GM21515 (cell line): ENCODE measurements around the gene ERLEC1.
"Not testable (repeated sequence)": the region's sequence is repeated elsewhere in the genome, so short reads cannot be mapped to it uniquely, and the experiment has no call there.

ENCODE experiments used
- ATAC-seq: cut with Tn5 transposase; IDR thresholded peaks from one replicate; pipeline ENCODE4 v1.9.1; 2021; ENCODE audit not compliant: unreplicated experiment

ERLEC1 gene

GRCh38 chr2:53780056-53780455 lies 6.8 kb upstream of the ERLEC1 start:
- ATAC-seq: no peak

- ATAC-seq: no peak
These were observed 4.2 kb upstream of the ERLEC1 start for GRCh38 chr2:53782676-53783075.

GRCh38 chr2:53784436-53784835 lies 2.4 kb upstream of the ERLEC1 start:
- no peak for ATAC-seq

DNA sequence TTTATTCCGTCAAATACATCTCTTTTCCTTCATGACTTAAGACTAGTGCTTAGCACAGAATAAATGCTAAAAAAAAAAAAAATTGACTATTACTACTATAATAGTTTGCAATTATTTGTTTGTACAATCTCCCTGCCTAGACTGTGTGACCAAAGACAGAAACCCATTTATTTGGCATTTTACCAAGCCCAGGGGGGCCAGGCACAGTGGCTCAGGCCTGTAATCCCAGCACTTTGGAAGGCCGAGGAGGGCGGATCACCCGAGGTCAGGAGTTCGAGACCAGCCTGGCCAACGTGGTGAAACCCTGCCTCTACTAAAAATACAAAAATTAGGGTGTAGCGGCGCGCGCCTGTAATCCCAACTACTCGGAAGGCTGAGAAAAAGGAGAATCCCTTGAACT lies 1.5 kb upstream of the ERLEC1 start:
- no peak for ATAC-seq

GRCh38 chr2:53786352-53786704 lies 516 bp upstream of the ERLEC1 start:
- peak; percentile 12 for ATAC-seq

GRCh38 chr2:53787614-53788289 lies 908 bp downstream of the ERLEC1 start:
- no peak for ATAC-seq

- ATAC-seq: no peak
These were observed 6.4 kb downstream of the ERLEC1 start for GRCh38 chr2:53793261-53793660.

DNA sequence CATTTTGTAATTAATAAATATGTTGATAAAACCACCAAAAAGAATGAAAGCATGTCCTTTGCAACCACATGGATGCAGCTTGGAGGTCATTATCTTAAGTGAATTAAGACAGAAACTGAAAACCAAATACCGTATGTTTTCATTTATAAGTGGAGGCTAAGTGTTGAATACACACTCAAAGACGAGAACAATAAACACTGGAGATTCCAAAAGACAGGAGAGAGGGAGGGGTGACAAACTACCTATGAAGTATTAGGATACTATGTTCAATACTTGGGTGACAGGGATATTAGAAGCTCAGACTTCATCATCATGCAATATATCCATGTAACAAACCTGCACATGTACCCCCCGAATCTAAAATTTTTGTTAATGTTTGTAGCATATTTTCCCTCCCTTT lies 7.0 kb downstream of the ERLEC1 start:
- no peak for ATAC-seq

- ATAC-seq: no peak
These were observed 14.7 kb downstream of the ERLEC1 start for GRCh38 chr2:53801547-53801946.

DNA sequence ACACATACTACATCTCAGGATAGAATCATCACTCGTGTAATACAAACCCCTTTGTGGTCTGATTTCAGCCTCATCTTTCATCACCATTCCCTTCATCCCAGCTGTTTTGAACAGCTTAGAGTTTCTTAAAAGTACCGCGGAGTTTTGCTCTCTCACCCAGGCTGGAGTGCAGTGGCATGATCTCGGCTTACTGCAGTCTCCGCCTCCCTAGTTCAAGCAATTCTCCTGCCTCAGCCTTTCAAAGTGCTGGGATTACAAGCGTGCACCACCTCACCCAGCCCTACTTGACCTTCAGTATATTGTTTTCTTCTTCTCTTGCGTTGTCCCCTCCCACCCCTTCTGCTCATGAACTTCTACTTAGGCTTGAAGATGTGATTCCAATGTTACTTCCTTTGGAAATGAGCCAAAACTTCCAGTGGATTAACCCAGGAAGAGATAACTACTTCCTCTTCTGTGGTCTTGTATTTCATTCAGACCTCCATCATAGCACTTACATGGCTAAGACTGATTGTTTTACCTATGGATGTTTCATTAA lies 15.8 kb downstream of the ERLEC1 start:
- no peak for ATAC-seq

DNA sequence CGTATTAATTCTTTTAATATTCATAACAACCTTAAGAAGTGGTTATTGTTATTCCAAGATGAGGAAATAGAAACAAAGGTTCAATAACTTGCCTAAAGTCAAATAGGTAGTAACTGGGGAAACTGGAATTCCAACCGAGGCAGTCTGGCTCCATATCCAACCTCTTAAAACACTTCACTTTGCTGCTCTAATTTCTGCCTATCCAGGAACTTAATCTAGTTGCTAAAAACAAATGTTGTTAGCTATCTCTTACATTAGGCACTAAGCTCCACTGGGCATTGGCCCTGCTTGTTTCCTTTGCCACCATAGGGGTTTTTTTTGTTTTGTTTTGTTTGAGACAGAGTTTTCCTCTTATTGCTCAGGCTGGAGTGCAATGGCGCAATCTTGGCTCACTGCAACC lies 24.8 kb downstream of the ERLEC1 start:
- ATAC-seq: no peak

DNA sequence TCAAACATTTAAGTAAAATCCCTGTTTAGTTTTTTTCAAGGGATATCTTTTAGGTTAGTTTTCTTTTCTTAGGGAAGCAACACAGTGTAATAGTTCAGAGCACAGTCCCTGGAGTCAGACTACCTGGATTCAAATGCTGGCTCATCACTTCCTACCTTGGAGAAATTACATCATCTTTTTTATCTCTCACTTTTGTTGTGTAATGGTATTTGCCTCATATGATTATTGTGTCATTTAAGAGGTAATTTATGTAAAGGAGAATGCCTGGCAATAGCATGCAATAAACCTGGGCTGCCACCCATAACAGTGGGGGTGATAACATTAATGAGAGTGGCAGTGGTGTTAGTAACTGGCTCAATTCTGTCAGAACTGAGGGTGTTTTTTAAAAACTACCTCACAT lies 26.3 kb downstream of the ERLEC1 start:
- no peak for ATAC-seq

GRCh38 chr2:53818854-53819435 lies 32.1 kb downstream of the ERLEC1 start:
- ATAC-seq: no peak

DNA sequence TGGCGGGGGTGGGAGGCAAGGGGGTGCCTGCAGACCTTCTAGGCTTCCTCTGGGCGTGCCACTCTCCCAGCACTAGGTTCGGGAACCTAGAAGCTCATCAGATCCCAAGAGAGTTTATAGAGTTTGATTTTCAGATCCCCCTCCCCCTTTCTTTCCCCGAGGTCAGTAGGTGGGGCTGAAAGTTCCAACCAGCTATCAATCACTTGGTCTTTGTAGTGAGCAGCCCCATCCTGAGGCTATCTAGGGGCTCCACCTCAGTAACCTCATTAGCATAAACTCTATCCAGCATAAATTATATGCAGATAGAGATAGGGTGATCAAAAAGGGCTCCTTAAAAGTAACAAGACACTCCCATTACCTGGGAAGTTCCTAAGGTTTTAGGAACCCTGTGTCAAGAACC lies 32.8 kb downstream of the ERLEC1 start:
- no peak for ATAC-seq

DNA sequence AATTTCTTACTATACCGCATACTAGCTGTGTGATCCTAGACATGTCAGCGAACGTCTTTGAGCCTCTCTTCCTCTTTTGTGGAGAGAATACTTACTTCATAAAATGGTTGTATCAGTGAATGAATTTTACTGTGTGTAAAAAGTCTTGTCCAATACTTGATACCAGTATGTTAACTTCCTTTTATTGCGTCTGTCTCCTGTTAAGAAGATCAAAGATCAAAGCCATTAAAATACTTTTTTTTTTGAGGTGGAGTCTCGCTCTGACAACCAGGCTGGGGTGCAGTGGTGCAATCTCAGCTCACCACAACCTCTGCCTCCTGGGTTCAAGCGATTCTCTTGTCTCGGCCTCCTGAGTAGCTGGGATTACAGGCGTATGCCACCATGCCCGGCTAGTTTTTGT lies 33.2 kb downstream of the ERLEC1 start:
- no peak for ATAC-seq

- ATAC-seq: no peak
These were observed 33.9 kb downstream of the ERLEC1 start for GRCh38 chr2:53820711-53821110.

DNA sequence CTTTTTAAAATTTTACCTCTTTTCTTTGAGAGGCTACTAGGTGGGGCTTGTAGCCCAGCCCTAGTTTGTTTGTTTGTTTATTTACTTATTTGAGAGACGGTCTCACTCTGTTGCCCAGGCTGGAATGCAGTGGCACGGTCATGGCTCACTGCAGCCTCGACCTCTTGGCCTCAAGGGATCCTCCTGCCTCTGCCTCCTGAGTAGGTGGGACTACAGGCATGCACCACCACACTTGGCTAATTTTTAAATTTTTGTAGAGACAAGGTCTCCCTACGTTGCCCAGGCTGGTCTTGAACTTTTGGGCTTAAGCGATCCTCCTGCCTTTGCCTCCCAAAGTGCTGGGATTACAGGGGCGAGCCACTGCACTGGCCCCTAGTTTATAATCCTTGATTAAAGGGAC lies 35.0 kb downstream of the ERLEC1 start:
- ATAC-seq: no peak

DNA sequence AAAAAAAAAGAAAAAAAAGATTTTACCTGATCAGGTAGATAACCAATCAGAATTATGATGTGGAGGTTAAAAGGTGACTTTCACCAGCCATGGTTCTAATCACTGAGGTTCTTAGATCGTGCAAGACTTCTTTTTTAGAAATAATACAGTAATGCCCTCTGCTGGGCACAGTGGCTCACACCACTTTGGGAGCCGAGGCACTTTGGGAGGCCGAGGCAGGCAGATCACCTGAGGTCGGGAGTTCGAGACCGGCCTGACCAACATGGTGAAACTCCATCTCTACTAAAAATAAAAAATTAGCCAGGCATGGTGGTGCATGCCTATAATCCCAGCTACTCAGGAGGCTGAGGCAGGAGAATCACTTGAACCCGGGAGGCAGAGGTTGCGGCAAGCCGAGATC lies 36.8 kb downstream of the ERLEC1 start:
- not testable (repeated sequence) for ATAC-seq

- no peak for ATAC-seq
These were observed 39.2 kb downstream of the ERLEC1 start for GRCh38 chr2:53826030-53826410.

DNA sequence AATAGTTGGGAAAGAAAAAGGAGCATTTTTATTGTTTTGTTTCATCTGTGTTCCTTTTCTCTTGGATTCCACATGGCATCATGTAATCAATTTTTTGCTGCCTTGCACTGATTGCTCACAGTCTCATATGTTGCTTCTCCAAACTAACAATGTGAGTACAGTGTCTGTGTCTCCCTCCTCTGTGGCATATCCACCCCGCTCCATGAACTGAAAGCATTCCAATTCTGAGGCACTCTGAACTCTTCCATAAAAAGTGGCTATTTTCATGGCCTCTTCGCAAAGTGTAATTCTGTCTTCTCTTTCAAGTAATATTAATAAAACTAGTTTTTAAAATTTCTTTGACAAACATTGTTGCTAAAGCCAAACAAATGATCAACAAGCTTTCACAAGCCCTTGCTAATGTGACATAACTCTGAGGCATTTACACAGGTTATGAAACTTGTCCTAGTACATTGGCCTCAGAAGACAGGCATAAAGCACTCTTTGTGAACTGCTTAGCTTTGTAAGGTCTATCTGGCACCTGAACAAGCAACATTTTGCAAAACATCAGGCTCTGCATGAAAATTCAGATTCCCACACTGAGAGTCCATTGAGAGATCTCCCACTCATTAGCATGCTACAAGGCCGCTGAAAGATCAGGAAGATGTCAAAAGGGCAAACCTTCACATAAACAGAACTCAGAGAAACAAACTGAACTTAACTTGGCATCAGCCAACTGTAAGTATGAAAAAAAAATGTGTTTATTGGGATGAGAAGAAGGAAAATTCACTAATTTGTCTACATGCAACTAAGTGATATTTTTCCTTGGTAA lies 39.9 kb downstream of the ERLEC1 start:
- ATAC-seq: no peak

DNA sequence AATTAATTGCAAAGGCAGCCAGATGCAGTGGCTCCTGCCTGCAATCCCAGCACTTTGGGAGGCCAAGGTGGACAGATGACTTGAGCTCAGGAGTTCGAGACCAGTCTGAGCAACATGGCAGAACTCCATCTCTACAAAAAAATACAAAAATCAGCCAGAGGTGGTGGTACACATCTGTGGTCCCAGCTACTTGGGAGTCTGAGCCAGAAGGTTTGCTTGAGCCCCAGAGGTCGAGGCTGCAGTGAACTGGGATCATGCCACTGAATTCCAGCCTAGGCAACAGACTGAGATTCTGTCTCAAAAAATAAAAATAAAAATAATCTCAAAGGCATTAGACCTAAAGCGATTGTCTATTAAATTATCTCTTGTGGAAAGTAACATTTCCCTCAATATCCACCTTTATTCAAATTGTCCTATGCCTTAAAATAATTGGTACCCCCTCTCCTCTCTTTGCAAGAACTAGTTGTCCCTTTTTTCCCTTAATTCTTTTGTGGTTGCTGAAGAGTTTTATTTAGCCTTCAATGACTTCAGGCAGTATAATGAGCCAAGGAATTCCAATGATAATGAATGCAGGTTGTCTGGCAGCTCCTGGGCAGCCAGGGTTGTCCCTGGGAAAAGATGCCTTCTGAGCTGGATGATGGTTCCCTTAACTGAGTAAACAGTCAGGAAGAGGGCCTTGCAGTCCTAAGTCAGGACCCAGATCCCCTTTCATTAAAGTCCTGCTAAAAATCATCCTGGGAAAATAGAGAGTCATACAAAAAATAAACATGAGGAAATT lies 40.7 kb downstream of the ERLEC1 start:
- ATAC-seq: no peak
